GM20000 (cell line): ENCODE results near the gene SGCD.

ENCODE experiments used
- DNase-seq: peaks from one replicate; pipeline ENCODE4 v3.0.0; 2012; ENCODE audit warnings: low spot score
- TF ChIP-seq, protein P1 (sequence below): IDR thresholded peaks from 2 replicates; pipeline ENCODE4 v1.5.1; 2012; ENCODE audit warnings: mild to moderate bottlenecking, control low read depth; ENCODE audit errors: extremely low read depth, missing control alignments

SGCD gene

DNA sequence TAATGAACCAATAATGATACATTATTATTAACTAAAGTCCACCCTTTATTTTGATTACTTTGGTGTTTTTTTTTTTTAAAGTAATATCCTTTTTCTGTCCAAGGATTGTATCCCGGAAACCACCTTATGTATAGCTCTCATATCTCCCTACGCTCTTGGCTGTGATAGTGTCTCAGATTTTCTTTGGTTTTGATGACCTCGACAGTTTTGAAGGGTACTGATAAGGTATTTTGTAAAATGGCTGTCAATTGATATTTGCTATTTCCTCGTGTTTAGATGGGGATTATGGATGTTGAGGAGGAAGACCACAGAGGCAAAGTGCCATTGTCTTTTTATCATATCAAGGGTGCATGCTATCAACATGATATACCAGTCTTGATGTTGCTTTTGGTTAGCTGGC lies 259.0 kb downstream of the SGCD start:
- no peak for DNase-seq
- TF ChIP-seq, protein P1, sequence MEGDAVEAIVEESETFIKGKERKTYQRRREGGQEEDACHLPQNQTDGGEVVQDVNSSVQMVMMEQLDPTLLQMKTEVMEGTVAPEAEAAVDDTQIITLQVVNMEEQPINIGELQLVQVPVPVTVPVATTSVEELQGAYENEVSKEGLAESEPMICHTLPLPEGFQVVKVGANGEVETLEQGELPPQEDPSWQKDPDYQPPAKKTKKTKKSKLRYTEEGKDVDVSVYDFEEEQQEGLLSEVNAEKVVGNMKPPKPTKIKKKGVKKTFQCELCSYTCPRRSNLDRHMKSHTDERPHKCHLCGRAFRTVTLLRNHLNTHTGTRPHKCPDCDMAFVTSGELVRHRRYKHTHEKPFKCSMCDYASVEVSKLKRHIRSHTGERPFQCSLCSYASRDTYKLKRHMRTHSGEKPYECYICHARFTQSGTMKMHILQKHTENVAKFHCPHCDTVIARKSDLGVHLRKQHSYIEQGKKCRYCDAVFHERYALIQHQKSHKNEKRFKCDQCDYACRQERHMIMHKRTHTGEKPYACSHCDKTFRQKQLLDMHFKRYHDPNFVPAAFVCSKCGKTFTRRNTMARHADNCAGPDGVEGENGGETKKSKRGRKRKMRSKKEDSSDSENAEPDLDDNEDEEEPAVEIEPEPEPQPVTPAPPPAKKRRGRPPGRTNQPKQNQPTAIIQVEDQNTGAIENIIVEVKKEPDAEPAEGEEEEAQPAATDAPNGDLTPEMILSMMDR = no peak

DNA sequence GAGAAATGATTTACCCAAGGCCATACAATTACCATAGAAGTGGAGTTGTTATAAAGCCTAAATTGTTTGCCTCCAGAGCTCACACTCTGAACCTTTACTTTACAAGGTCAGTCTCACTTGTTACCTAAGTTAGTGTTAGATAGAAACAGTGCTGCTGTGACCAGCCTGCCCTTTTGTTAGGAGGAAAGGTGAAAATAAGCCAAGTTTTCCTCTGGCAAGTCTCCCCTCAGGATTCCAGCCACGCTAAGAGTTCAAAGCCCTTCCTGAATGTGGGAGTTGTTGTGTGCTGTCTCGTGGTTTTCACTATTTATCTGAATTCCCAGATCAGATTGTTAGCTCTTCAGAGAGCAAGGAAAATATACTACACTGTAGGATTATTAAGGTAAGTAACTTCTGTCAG lies 260.0 kb downstream of the SGCD start:
- no peak for DNase-seq
- TF ChIP-seq, protein P1 = no peak

DNA sequence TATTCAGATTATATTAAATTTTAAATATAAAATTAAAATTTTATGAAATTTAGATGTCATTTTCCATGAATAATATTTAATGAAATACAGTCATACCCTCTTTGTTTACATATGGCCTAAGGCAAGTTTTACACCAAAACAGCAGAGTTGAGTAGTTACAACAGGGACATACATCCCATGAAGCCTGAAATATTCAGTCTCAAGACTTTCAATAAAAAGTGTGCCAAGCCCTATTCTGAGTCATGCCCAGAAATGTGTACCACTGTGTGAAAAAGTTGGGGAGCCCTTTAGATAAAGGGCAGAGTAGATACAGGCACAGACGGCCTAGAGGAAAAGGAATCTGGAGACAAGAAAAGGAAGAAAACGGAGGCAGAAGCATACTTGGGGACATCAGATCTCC lies 261.3 kb downstream of the SGCD start:
- TF ChIP-seq, protein P1 = no peak
- DNase-seq = no peak

DNA sequence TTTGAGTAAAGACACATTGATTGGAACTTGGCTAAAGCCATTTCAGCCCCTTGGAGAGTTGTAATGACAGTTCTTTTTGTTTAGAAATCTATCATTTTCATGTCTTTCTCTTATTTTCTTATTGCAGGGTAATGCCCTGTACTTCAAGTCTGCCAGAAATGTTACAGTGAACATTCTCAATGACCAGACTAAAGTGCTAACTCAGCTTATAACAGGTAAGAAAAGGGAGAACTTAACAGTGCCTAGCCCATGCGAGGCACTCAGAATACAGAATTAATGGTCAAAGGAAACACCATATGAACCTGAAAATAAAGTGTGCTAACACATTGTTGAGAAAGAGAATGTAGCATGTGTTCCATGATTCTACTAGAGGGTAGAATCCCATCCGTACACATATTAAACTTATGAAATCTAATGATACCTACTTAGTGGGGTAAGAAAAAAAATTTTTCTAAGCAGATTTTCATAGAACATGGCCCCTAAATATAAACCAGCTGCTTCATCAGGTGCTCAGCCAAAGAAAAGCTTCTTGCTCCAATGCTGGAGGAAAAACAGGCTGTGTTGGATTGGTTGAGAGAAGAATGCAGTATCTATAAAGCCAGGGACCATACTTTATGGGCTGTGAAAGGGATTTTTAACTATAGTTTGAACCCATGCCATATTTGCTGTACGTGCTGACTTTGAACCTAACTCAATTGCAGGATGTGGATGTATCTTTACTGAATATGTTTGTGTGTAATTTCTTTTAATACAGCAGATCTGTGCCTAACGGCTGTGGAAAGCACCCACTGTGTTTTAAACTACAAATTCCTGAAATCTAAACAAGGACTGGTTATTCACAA lies 262.4 kb downstream of the SGCD start:
- TF ChIP-seq, protein P1 = no peak
- no peak for DNase-seq

DNA sequence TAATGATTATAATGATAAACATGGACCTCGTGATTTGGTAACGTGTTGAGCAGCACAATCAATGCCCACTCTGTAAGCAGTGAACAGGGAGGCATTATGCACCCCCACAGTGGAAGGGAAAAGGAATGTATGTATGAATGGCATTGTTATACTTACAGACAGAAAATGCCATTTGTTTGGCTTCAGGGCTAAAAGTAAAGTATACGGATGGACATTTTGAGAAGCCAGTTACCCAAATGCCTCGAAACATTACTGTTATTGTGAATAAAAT lies 262.9 kb downstream of the SGCD start:
- no peak for DNase-seq

DNA sequence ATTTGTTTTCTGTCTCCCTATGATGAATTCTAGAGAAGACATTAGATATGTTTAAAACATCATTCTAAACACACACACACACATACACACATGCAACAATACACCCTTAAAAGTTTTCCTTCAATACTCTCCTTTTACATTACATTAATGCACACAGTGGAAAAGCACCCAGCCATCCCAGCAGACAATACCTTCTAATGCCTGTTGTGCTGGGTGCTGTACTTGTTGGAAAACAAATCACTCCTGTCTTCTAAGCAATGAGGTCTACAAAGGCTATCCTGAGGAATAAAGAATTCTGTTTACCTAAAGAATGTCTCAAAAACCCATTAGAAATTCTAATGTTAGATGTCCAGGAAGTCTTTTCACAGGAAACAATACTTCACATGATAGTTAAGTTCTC lies 264.0 kb downstream of the SGCD start:
- TF ChIP-seq, protein P1 = no peak

More for the DNA sequence above, 262.9 kb downstream of the SGCD start:
- TF ChIP-seq, protein P1 = no peak

DNA sequence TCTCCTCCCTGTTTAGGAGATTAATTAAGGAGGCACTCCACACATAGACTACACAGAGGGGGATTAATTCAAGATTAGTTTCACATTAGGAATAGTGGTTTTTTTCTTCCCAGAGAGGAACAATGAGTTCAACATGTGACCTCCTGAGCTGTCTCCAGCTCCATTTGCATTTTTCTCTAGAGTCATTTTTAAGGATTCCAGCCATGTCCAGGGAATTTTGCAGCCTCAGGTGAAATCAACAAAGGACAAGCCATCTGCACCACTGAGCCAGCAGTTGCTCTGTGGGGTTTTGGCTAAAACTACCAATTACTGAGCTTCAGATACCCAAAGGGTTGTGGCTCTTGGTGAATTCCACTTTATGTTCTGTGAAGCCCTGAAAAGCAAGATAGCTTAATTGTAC lies 264.7 kb downstream of the SGCD start:
- TF ChIP-seq, protein P1 = no peak
- no peak for DNase-seq

More for the DNA sequence above, 264.0 kb downstream of the SGCD start:
- no peak for DNase-seq
